ENCODE results near the gene LCN2.

- TF ChIP-seq POLR2A (IDR thresholded peaks at IDR 0.05): no peak
- TF ChIP-seq CTCF (IDR thresholded peaks at IDR 0.05): no peak
- TF ChIP-seq POLR2AphosphoS5 (IDR thresholded peaks at IDR 0.05): no peak
Measured at GRCh38 chr9:128118971-128119665, 30.1 kb upstream of the LCN2 start.
